NCI-H2107 treated with DMSO at 0.1 percent for 48 hours (cell line): ENCODE data around the gene ERGIC3.

Source experiments
- DNase-seq: peaks from one replicate; lab custom pipeline; 2025; ENCODE audit not compliant: unreplicated experiment; lab: John Stamatoyannopoulos, UW

ERGIC3 gene

DNA sequence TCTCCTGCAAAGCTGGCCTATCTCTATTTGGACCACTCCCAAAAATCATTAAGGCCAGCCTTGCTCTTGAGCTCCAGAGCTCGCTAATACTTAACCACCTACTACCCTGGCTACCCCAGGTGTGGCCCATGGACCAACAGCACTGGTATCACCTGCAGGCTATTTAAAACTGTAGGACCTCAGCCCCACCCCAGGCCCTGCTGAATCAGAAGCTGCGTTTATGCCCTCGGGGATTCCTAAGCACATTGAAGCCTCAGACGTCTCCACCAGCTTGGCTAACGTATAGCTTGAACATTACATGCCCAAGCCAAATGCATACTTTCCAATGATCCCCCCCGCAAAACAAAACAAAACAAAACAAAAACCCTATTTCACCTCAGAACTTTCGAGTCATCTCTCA, 54.0 kb downstream of the ERGIC3 start:
- DNase-seq, result no peak

DNA sequence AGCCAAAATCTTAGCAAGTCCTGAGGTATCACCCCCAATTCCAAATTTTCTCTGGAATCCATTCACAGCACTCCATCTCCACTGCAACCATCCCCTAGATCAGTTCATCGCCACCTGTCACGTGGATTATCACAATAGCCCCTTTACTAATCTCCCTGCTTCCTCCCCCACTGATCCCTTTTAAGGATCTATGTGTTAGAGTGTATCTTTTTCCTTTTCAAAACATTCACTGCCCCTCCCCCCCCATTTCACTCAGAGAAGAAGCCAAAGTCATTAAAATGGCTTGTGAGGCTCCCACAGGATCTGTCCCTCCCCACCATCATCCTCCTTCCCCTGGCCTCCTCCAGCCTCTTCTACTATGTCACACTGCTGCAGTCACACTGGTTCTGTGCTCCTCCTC, 55.3 kb downstream of the ERGIC3 start:
- DNase-seq, result no peak

DNA sequence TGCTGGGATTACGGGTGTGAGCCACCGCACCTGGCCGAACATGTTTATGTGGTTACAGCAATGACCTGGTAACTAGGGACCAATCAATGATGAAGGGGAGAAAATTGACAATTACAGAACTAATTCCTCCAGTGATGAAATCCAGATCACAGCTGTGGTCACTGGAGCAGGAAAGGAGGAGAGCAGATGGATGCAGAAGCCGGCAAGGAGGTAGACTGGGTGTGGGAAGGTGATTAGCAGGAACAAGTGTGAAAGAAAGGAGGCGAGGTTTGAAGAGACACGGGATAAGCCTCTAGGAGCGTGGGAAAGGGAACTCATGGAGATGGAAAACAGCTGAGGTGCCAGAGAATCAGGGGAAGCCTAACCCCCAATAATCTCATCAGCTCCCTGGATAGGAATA, 56.6 kb downstream of the ERGIC3 start:
- no peak for DNase-seq

- no peak for DNase-seq
Observed at GRCh38 chr20:35598899-35599775, 57.3 kb downstream of the ERGIC3 start.

- DNase-seq, result no peak
Observed at GRCh38 chr20:35599776-35600120, 57.9 kb downstream of the ERGIC3 start.

- DNase-seq, result no peak
Observed at GRCh38 chr20:35600176-35600992, 58.5 kb downstream of the ERGIC3 start.

GRCh38 chr20:35600993-35601973, 59.4 kb downstream of the ERGIC3 start:
- DNase-seq, result no peak

DNA sequence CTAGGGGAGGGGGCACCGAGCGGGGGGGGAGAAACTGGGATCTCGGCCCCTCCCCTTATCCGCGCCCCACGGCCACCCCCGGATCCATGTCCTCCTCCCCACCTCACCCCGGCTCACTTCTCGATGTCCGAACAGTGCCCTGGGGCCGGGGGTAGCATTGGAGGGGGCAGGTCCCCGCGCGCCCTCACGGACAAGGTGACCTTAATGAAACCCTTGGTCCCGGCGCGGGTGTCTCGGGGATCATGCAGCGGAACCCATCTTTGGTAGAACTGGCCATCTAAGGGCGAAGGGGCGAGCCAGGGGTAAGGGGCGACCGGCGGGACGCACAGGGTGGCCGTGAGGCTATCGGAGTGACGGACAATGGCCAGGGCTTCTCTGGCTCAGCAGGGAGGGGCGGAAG, 60.1 kb downstream of the ERGIC3 start:
- no peak for DNase-seq

DNA sequence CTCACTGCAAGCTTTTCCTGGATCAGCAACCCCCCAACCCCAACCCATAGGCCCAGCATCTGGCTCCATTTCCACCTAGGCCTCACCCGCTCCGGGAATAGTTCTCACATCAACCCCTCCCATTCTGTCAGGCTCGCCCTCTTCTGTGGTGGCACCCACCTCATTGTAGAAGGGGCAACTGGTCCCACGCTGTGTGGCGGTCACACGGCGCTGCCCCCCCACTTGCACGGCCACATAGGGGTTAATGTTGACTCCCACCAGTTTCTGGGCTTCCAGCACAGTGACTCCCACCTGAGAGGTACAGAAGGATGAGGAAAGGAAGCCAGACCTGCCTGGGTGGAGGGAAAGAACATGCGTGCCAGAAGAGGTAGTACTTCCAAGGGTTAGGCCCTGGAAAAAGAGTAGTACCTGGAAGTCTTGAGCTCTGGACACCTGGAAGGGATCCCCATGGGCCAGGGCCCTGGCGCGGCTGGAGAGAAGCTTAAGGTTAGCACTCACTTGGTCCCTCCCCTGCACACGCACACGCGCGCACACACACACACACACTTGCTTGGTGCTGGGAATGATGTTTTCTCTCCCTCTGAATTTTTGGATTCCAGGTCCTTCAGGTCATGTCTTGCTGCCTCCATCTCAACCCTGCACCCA, 61.1 kb downstream of the ERGIC3 start:
- no peak for DNase-seq

GRCh38 chr20:35603695-35604448, 62.0 kb downstream of the ERGIC3 start:
- no peak for DNase-seq

- DNase-seq, result no peak
Observed at GRCh38 chr20:35604449-35604747, 62.5 kb downstream of the ERGIC3 start.

DNA sequence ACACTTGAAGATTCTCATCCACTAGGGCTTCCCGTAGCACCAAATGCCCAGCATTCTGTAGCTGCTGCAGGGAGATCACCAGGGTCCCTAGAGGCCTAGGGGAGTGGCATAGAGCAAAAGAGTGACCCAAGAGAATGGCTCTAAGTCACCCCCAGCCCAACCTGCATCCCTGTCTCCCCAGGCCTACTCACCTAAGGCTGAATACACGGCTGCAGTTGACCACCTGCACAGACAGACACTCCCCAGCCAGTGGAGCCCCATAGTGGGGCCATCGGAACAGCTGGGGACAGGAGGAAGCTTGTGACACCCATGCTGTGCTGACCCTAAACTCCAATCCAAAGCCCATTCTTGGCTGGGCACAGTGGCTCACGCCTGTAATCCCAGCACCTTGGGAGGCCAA, 64.2 kb downstream of the ERGIC3 start:
- DNase-seq, result no peak
